GM18520 (cell line): Measurements from ENCODE around the gene CCSER1.
"Not testable (repeated sequence)": the region's sequence is repeated elsewhere in the genome, so short reads cannot be mapped to it uniquely, and the experiment has no call there.

ENCODE experiments used
- ATAC-seq: cut with Tn5 transposase; IDR thresholded peaks from one replicate; pipeline ENCODE4 v1.9.1; 2021; ENCODE audit not compliant: unreplicated experiment

Gene CCSER1

GRCh38 chr4:91622925-91623602 lies 1495.9 kb downstream of the CCSER1 start:
- no peak for ATAC-seq

GRCh38 chr4:91623603-91623967 lies 1496.4 kb downstream of the CCSER1 start:
- ATAC-seq, result not testable (repeated sequence)

GRCh38 chr4:91630054-91630453 lies 1502.9 kb downstream of the CCSER1 start:
- no peak for ATAC-seq

GRCh38 chr4:91630764-91631163 lies 1503.6 kb downstream of the CCSER1 start:
- no peak for ATAC-seq

- no peak for ATAC-seq
Measured at GRCh38 chr4:91631335-91631734, 1504.1 kb downstream of the CCSER1 start.

- ATAC-seq, result no peak
Measured at GRCh38 chr4:91636083-91636482, 1508.9 kb downstream of the CCSER1 start.
